HG02970 (cell line): ENCODE measurements around the gene SGCE.
A peak's percentile ranks its signal among the peaks of the same experiment; 100 is the strongest.

Experiments
- ATAC-seq: cut with Tn5 transposase; IDR thresholded peaks from one replicate; pipeline ENCODE4 v1.9.1; 2021; ENCODE audit warnings: mild to moderate bottlenecking, moderate library complexity, moderate number of reproducible peaks; ENCODE audit not compliant: unreplicated experiment, low FRiP score

Gene SGCE

DNA sequence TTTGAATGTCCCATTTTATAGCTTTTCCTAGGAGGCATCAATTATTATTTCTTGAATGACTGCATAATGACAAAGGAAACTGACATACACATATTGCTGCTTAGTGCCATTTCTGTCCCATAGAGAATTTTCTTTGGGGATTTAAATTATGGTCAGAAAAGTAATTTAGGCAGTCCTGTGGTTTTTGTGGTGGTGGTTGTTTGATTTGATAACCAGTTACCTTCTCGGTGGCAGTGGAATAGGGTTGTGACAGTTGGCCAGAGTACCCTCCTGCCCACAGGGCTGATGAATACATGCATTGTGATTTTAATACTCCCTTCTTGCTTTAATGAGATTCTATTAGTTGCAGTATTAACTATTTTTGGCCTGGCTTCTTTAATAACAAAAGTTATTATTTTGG, 6.6 kb upstream of the SGCE start:
- ATAC-seq: no peak

DNA sequence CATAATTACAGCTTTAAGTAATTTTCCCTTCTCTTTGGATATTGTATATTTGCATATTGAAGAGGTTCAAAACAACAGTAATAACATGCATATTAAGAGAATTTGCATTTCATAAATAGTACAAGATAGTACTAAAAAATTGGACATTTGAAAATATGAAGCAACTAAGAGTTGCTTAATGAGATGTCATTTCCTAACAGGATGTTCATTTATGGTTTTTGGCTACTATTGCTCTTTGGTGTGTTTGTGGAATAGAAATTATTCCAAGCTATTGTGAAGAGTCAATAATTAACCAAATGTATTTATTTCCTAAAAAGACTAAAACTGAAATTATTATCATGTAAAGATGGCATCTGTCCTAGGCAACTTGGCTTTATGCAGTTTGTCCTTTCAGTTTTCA, 4.1 kb upstream of the SGCE start:
- no peak for ATAC-seq

DNA sequence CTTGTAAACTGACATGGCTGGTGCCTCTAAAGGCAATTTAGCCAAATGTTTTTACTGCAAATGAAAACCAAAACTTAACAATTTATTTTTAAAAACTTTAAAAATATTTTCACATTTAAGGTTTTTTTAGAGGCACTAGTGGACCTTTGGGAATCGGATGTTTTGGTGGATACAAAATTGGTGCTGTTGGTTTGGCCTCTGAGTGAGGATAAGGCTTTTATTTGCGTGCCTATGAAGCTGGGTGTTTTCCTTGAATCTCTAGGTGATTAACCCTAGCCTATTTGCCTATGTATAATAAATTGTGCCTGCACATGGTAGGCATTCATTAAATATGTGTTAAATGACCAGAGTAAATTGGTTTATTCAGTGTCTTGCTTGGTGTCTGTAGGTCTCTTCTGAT, 2.9 kb upstream of the SGCE start:
- no peak for ATAC-seq

DNA sequence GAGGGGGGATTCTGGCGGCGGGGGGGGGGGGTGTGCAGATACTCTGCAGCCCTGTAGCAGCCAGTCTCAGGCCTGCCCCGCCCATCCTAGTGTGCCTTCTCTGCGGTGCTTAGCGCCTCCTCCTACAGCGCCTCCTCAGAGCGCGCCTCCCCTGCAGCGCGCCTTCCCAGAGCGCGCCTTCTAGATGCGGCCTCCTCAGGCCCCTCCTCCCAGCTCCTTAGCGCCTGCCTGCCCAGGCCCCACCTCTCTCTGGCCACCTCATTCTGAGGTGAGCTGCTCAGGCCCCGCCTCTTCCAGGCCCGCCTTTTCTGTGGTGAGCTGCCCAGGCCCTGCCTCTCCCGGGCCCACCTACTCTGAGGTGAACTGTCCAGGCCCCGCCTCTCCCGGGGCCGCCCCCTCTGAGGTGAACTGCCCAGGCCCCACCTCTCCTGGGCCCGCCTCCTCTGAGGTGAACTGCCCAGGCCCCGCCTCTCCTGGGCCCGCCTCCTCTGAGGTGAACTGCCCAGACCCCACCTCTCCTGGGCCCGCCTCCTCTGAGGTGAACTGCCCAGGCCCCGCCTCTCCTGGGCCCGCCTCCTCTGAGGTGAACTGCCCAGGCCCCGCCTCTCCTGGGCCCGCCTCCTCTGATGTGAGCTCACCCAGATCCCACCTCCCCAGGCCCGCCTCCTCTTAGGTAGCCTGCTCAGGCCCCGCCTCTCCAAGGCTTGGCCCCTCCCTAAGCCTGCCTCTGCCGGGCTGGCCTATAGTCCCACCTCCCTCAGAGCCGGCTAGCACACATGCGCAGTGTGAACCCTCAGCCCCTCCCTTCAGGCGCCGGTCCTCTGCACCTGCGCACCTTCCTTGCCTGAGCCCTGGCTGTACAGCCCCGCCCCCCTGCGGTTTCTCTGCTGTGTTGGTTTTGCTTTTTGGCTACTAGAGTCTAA, 2.1 kb upstream of the SGCE start:
- ATAC-seq: peak; percentile 88

DNA sequence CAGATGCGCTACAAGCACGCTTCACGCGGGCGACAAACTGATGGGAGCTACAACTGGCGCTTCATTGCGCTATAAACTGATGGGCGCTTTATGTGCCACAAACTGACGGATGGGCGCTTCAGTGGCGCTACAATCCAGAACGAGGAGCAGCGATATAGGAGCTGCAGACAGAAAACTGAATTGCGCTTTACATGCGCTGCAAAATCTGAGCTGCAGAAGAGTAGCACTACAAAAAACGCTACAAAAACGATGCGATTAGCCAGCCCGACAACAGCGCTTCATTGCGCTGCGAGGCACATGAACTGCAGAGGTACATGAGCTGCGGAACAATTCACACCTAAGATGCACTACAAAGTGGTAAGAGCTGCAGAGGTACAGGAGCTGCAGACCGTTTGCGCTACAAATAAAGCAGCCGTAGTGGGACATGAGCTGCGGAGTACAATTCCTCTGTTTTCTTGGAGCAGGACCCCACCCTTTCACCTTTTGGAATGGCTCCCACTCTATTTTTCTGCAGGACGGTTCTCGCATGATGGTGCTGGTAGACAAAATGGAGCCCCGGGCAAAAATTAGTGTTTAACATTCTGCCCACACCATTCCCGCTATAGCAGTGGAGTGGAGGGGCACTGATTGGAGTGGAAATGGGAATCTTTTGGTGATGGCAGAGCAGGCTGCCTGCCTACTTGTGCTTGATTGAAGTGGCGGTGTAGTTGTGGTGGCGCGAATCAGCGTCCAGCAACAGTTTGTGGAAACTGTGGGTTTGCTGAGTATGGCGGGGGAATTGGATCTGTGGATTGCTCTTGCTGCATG, 1.2 kb upstream of the SGCE start:
- no peak for ATAC-seq

DNA sequence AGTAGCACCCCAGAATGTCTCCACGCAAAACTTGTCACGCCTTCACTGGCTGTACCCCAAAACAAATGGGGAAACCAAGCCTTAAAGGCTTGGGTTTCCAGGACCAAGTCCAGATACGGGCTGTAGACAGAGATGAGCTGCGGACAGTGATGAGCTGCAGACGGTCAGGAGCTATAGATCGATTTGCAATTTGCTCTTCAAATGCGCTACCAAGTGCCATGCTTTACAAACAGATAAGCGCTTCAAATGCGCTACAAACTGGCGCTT, 658 bp upstream of the SGCE start:
- ATAC-seq: no peak

DNA sequence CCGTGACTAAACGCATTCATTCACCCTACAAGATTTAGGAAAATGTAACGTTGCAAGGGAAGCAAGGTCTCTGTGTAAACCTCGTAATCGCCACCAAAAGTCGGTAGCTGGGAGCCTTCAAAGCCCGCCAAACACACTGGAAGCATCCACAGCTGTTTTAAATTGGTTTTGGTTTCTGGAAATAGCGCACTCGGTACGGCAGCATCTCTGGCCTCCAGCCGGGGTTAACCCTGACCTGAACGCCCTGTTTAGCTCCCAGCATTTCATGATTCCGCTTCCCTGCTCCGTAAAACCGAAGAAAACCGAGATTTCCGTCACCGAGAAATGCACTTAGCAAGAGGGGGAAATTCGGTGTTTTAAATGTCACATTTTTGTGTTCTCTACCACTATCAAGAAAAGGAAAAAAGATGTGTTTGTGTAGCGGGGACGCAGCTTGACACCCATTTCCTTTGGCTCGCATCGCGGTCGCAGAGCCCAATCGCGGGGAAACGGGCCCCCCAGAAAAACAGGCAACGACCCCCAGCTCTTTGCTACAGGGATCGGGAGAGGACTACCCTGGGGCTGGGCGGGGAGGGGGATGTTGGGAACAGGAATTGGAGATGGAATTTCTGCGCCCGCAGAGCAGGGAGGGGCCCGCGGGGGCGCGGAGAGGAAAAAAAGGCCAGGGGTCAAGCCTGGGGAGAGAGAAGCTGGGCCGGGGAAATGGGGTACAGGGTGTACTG, 646 bp downstream of the SGCE start:
- no peak for ATAC-seq

DNA sequence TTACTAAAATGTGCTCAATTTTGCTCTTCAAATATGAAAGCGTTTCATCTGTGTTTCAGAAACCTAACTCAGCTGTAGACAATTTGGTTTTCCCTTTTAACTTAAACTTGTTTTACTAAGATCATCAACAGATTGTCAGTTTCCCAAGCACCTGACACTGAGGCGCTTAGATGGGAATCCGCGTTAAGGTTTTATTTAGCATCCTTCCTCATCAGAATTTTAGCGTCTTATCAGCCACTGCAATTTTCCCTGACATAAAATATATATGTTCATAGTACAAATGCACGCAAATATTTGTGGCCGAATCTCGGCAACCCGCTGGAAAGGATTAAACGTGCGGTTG, 1.2 kb downstream of the SGCE start:
- no peak for ATAC-seq

DNA sequence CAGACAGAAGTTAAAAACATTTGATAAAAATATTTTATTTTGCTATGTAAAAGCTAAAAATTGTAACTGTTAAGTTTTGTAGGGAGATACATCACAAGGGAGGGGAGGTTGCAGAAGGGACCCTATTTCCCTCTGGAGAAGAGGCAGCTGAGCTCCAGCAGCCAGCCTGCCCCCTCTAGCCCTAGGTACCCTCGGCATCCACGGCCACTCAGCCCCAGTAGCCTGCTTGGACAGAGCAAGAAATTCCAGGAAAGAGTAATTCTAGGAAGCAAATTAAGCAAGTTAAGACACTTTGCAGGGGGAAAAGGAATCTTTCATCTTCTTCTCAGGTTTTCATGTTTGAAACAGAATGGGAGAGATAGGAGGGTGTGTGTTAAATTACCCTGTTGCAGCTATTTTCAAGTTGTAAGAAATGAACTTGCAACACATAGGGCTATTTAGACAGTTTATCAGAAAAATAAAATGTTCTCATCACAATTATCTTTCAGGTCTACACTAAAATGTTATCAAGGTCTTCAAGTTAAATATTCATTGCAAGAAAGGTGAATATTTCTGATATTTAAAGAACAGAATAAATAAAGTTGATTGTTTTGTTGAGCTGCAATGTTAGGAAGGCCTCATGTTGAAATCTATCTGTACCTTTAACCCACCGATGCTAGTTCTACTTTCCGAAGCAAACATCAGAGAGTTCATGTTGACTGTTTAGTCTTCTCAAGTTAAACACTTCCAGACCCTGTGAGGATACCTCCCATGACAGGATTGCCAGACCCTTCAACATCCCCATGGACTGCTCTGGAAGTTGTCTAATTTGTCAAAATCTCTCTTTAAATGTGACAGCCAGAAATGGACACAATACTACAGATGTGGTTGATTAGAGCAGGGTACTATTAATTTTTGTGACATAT, 5.5 kb downstream of the SGCE start:
- no peak for ATAC-seq

DNA sequence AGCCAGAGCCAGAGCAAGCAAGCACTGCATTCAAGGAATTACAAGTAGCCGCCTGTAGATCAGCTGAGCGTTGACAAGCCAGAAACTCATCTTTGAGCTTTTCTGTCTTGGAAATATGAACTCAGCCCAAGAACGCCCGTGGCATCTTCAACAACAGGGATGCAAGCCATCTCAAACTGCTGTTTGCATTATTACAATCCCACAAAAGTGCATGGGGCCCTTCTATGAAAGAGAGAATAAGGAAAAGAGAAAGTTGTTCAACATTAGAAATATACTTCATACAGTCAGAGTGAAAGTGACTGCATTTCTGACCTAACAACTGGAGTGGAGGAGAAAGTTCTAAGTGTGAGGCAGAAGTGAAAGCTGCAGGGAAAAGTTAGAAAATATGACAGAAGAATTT, 6.5 kb downstream of the SGCE start:
- ATAC-seq: no peak

DNA sequence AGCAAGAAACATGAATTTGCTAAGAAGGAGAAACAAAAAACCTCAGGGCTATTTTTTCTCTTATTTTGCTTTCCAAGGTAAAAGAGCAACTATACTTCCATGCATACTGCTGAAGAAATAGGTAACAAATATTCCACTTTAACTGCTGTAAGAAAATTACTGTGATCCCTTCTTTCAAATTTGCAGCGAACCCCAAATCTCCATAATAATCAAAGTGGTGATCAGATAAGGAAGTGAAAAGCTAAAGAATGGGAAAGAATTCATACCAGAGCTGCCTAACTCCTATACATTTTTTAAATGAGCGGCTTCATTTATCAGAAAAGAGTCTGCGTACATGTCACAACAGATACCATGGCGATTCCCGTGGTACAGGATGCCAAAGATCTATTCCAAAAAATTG, 7.2 kb downstream of the SGCE start:
- ATAC-seq: no peak

DNA sequence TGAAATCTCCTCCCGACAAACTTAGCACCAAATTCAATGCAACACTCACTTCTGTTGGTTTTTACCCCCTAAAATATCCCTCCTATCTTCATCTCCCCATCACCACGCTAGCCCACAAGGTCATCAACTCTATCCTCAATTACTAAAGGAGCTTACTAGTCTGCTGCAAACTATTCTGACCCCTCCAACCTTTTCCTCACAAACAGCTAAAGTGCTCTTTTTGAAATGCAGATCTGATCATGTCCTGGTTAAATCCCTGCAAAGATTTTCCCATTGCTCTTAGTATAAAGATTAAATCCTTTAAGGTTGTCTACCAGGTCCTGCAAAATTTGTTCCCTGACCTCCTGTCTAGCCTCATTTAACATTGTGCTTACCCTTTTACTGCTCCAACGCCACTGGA, 8.6 kb downstream of the SGCE start:
- no peak for ATAC-seq

DNA sequence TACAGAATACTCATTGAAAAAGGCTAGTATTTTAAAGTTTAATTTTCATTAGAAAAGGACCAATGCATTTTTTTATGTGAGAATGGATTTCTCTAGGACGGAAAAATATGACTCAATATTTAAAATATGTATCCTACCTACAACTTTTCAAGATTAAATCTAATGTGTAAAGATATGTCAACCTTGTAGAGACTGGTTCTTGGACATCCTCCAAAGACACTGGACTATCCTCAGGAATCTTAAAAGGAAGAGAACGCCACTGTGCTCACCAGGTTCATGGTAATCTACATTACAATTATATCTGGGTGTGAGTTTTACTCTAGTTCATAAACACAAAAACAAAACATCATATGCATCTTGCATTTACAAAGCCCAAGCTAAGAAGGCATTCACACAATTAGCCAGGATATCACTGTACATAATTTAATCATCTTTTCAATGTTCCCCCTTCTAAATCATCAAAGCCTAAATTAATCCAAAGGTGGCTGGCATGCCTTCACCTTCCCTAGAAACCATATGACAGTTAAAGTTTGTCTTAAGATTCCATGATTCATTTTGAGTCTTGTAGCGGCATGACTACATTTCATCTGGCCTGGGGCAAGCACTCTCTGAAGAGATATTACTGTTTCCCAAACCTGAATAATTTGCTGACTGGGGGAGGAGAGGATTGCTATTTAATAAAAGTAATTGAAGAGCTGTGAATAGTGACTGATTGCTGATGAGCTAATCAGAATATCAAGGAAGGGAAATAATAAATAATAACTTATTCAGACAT, 12.0 kb downstream of the SGCE start:
- ATAC-seq: no peak

DNA sequence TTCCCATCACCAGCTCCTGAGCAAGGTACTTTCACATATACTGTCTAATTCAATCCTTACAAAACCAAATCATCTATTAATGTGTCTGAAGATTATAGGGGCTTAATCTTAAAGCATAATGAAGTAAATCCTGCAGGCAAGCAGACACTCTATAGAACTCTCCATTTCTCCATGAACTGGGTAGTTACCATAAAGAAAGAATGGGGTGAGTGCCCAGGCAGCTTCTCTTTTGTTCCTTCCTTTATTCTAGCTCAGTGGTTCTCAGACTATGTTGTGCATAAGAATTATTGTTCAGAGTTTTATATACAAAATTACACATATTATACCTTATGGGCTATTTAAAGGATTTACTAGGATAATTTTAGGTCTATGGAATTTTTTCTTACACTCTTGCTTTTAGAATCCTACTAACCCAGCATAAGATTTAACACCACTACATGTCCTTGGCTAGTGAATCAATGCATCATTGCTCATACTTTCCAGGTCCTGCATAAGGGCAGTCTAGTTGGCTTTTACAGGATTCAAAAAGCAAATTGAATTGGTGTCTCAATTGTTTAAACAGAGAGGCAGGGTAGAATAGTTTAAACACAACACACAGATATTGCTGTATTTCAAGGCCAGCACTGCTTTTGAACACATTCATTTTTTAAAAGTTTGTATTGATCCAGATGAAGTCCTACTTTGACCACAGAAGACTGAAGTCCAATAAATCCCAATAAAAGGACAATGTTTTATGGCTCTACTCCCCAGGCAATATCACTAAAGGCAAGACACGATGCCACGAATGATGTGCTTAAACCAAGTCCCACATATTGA, 12.9 kb downstream of the SGCE start:
- no peak for ATAC-seq

DNA sequence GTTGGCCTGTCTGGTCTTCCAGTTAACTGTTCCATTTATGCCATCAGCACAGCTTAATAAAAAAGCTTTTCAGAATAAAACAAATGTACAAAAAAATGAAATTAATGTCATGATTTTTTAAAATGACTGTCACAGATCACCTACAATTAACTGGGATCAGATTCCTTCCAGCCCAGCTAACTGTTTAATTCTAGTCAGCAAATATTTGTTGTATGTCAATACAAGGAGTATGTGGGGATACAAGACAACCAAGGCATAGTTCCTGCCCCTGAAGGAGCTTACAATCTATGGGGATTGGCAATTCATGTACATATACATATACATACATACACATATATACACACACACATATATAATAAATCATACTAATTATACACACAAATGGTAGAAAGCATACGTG, 16.5 kb downstream of the SGCE start:
- ATAC-seq: no peak

DNA sequence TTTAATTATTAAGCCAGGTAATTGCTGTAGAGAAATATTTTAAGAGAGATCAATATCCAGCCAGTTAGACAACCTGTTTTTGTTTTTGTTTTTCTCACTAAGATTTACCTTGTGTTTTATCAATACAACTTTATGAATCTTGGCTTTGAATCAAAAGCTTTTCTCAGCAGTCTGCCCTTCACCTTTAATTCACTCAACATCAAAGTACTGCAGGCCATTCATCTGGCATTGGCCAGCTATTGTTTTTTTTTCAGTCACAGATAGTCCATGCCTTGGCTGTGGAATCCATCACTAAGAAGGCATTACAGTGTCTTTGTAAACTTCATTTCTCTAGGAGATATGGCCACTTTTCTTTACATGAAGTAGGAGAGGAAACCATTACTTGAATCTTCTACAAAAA, 20.2 kb downstream of the SGCE start:
- no peak for ATAC-seq

DNA sequence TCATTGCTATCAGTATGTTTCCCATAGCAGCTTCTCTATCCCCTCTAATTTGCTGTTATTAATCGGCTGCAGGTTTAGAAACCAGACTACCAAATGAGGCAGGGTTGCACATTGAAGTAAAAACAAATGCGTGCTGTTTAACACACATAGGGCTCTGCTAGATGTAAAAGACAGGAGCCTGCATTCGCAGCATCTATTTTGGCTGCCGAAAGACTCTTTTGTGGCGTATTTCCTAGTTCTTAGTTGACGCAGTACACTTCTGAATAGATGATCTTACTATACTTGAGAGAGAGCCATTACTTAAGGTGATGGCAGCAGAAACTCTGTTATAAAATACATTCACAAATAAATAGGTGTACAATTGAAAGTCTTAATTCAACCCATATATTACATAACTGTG, 21.4 kb downstream of the SGCE start:
- ATAC-seq: no peak

DNA sequence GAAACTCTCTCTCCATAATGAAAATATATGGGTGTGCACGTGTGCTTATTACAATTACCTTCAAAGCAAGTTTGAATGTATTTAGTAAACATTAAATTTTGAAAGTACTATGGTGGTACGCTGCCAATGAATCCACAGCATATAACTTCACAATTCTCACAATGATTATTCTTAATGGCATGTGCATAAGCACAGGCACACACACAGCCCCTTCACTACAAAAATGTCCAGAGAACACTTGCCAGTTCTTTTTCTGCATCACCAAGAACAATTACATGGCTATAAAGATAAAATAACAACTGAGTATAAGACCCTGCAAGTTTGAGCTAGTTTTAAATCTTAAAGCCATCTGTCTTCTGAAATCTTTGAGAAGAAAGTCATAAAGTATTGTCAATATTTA, 22.2 kb downstream of the SGCE start:
- ATAC-seq: no peak

DNA sequence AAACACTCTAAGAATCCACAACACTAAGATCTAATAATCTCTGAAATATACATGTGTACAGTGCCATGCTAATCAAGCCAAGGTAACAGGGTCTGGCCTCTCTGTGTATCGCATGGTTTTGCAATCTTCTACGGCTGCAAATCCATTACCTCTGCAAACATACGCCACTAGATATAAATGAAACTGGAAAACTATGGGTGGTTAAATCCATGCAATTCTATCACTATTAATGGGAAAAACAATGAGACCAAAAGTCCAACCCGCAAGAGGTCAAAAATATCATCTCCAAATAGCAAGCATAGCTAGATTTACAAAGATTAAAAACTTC, 23.0 kb downstream of the SGCE start:
- no peak for ATAC-seq
